ENCODE measurements around the gene MICAL3. TPM values are rescaled to one million over a fixed set of nuclear protein-coding genes. Genes with fewer than 3 reads are reported as not detected.

The MICAL3 gene
- polyA plus RNA-seq, 3 donors: 0.23 to 0.84 TPM; not detected in 1

DNA sequence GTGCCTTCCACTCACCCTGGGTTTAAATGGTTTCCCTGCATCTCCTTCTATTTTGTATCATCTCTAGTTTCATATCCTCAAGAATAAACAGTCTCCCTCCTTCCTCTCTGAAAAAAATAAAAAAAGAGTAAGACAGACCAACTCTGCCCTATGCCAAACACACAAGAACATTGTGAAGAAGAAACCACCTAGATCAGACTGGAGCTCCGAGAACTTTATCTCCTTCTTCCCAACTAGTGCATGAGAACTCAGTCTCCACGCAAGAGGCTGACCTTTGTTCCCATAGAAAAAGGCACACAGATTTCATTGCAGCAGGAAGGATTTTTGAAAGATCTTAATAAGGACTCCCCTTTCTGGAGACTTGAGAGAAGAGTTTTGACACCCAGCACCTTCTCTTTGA is 44.7 kb upstream of the MICAL3 start:
- H2AFZ ChIP-seq (ENCODE audit: insufficient read depth, low read depth, low read length, poor library complexity, severe bottlenecking): no peak overlapping the region

DNA sequence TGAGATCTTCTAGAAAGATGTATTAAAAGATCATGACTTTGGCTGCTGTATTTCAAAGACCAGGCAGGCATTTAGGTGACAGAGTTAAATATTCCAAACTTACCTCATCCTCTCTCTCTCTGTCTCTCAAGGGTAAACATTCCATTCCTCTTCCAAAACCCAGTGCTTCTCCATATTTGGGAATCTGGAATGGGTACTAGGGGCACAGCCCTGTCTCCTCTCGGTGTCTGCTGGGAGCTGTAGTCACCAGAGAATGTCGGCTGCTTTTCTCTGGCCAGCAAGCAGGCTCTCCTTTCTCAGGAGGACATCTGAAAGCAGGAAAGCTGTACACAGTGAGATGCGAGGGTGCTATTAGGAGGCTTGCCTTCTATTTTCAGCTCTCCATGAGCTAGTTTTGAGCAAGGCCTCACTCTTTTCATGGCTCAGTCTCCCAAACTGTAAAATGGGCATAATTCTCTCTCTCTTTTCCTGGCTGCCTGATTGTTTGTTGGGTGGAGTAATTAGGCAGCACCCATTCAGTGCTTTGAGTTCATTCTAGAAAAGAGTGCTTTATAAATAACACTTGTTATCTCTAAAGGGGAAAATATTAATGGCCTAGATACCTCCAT is 44.1 kb upstream of the MICAL3 start:
- Histone ChIP-seq H3K27ac (ENCODE audit: low read depth in 1 of 2, low read length in 2 of 2) (no peak overlapping the region), H3K4me2 (replicated peaks; ENCODE audit: extremely low read depth, low read length, poor library complexity, severe bottlenecking) (no peak overlapping the region), H3K36me3 (replicated peaks in 1 of 2; ENCODE audit: control insufficient read depth in 1 of 2, insufficient read depth in 2 of 2, low read length in 2 of 2) (no peaks in the 10 kb centered on the region), H3K4me3 (replicated peaks in 1 of 3; ENCODE audit: low read depth in 2 of 3, low read length in 3 of 3) (no peak overlapping the region), H3K9ac (ENCODE audit: insufficient read depth, low read length, poor library complexity, severe bottlenecking) (no peak overlapping the region), H3K79me2 (ENCODE audit: insufficient read depth, low read length) (no peaks in the 10 kb centered on the region), H3K9me3 (replicated peaks in 1 of 2; ENCODE audit: control insufficient read depth in 1 of 2, insufficient read depth in 1 of 2, low read length in 2 of 2) (no peaks in the 10 kb centered on the region), H3K4me1 (ENCODE audit: control insufficient read depth in 1 of 2, insufficient read depth in 2 of 2, low read length in 2 of 2) (no peaks in the 10 kb centered on the region), H3K27me3 (ENCODE audit: control insufficient read depth in 2 of 2, insufficient read depth in 2 of 2, low read length in 2 of 2) (no peaks in the 10 kb centered on the region), H2AFZ (ENCODE audit: insufficient read depth, low read depth, low read length, poor library complexity, severe bottlenecking) (no peak overlapping the region), H4K20me1 (ENCODE audit: insufficient read depth, low read length) (no peaks in the 10 kb centered on the region)
- H3K4me3 Mint-ChIP-seq: no peak overlapping the region
- intact Hi-C loops (cut with micrococcal nuclease): no loop called here
- TF ChIP-seq, protein P1, sequence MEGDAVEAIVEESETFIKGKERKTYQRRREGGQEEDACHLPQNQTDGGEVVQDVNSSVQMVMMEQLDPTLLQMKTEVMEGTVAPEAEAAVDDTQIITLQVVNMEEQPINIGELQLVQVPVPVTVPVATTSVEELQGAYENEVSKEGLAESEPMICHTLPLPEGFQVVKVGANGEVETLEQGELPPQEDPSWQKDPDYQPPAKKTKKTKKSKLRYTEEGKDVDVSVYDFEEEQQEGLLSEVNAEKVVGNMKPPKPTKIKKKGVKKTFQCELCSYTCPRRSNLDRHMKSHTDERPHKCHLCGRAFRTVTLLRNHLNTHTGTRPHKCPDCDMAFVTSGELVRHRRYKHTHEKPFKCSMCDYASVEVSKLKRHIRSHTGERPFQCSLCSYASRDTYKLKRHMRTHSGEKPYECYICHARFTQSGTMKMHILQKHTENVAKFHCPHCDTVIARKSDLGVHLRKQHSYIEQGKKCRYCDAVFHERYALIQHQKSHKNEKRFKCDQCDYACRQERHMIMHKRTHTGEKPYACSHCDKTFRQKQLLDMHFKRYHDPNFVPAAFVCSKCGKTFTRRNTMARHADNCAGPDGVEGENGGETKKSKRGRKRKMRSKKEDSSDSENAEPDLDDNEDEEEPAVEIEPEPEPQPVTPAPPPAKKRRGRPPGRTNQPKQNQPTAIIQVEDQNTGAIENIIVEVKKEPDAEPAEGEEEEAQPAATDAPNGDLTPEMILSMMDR (IDR thresholded peaks at IDR 0.05): no peak
- H3K4me1 Mint-ChIP-seq: peaks cover 13% of the 10 kb centered on the region
- WGBS (ENCODE audit: insufficient coverage): 80% methylated on average over 1 of the region's 3 CpGs
- H3K27ac Mint-ChIP-seq: peak overlapping the region in 1 of 7 donors; percentile 79
- no peaks in the 10 kb centered on the region for H3K36me3 Mint-ChIP-seq
- H3K27me3 Mint-ChIP-seq (ENCODE audit: low read depth in 3 of 3): peaks cover 10 to 21% (median 13%) of the 10 kb centered on the region in 3 donors
- no peak for DNase-seq
- peaks cover 0 to 5% (median 0%) of the 10 kb centered on the region in 7 donors for H3K9me3 Mint-ChIP-seq

More for the DNA sequence above, 44.7 kb upstream of the MICAL3 start:
- TF ChIP-seq, protein P1 (IDR thresholded peaks at IDR 0.05): no peak
- Mint-ChIP-seq H3K4me3 (no peak overlapping the region), H3K4me1 (peaks cover 13% of the 10 kb centered on the region), H3K9me3 (peaks cover 0 to under 1% (median 0%) of the 10 kb centered on the region in 7 donors), H3K27ac (peak overlapping the region in 1 of 7 donors; percentile 54), H3K36me3 (no peaks in the 10 kb centered on the region), H3K27me3 (ENCODE audit: low read depth in 3 of 3) (peaks cover 10 to 20% (median 13%) of the 10 kb centered on the region in 3 donors)
- Histone ChIP-seq H3K9me3 (replicated peaks in 1 of 2; ENCODE audit: control insufficient read depth in 1 of 2, insufficient read depth in 1 of 2, low read length in 2 of 2) (no peaks in the 10 kb centered on the region), H3K4me2 (replicated peaks; ENCODE audit: extremely low read depth, low read length, poor library complexity, severe bottlenecking) (no peak overlapping the region), H3K4me1 (ENCODE audit: control insufficient read depth in 1 of 2, insufficient read depth in 2 of 2, low read length in 2 of 2) (no peaks in the 10 kb centered on the region), H3K79me2 (ENCODE audit: insufficient read depth, low read length) (no peaks in the 10 kb centered on the region), H4K20me1 (ENCODE audit: insufficient read depth, low read length) (no peaks in the 10 kb centered on the region), H3K4me3 (replicated peaks in 1 of 3; ENCODE audit: low read depth in 2 of 3, low read length in 3 of 3) (no peak overlapping the region), H3K36me3 (replicated peaks in 1 of 2; ENCODE audit: control insufficient read depth in 1 of 2, insufficient read depth in 2 of 2, low read length in 2 of 2) (no peaks in the 10 kb centered on the region), H3K9ac (ENCODE audit: insufficient read depth, low read length, poor library complexity, severe bottlenecking) (no peak overlapping the region), H3K27me3 (ENCODE audit: control insufficient read depth in 2 of 2, insufficient read depth in 2 of 2, low read length in 2 of 2) (no peaks in the 10 kb centered on the region), H3K27ac (ENCODE audit: low read depth in 1 of 2, low read length in 2 of 2) (no peak overlapping the region)
- no CpG with 5 or more reads among the region's 2 CpGs for WGBS (ENCODE audit: insufficient coverage)
- no peak for DNase-seq
- intact Hi-C loops (cut with micrococcal nuclease): no loop called here

Measured in CD14-positive monocyte (primary cell).